Pulmonary artery endothelial cell (primary cell): Measurements from ENCODE around the gene TRPC4AP. TPM values are rescaled to one million over a fixed set of nuclear protein-coding genes. Genes with fewer than 3 reads are reported as not detected.
"Not testable (repeated sequence)": the region's sequence is repeated elsewhere in the genome, so short reads cannot be mapped to it uniquely, and the experiment has no call there.

Experiments used
- DNase-seq: peaks from one replicate; pipeline ENCODE4 v3.0.0-alpha.2; 2011; ENCODE audit warnings: low read depth, low spot score
- total RNA-seq: library from RNA; depleted of rRNA; stranded (reverse); fragments of >200 nt; gene quantifications from 2 replicates; pipeline ENCODE4 v1.2.3, GENCODE V29; 2014

Gene TRPC4AP, protein sequence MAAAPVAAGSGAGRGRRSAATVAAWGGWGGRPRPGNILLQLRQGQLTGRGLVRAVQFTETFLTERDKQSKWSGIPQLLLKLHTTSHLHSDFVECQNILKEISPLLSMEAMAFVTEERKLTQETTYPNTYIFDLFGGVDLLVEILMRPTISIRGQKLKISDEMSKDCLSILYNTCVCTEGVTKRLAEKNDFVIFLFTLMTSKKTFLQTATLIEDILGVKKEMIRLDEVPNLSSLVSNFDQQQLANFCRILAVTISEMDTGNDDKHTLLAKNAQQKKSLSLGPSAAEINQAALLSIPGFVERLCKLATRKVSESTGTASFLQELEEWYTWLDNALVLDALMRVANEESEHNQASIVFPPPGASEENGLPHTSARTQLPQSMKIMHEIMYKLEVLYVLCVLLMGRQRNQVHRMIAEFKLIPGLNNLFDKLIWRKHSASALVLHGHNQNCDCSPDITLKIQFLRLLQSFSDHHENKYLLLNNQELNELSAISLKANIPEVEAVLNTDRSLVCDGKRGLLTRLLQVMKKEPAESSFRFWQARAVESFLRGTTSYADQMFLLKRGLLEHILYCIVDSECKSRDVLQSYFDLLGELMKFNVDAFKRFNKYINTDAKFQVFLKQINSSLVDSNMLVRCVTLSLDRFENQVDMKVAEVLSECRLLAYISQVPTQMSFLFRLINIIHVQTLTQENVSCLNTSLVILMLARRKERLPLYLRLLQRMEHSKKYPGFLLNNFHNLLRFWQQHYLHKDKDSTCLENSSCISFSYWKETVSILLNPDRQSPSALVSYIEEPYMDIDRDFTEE
- 85.0 and 86.1 TPM in 2 replicates for total RNA-seq

DNA sequence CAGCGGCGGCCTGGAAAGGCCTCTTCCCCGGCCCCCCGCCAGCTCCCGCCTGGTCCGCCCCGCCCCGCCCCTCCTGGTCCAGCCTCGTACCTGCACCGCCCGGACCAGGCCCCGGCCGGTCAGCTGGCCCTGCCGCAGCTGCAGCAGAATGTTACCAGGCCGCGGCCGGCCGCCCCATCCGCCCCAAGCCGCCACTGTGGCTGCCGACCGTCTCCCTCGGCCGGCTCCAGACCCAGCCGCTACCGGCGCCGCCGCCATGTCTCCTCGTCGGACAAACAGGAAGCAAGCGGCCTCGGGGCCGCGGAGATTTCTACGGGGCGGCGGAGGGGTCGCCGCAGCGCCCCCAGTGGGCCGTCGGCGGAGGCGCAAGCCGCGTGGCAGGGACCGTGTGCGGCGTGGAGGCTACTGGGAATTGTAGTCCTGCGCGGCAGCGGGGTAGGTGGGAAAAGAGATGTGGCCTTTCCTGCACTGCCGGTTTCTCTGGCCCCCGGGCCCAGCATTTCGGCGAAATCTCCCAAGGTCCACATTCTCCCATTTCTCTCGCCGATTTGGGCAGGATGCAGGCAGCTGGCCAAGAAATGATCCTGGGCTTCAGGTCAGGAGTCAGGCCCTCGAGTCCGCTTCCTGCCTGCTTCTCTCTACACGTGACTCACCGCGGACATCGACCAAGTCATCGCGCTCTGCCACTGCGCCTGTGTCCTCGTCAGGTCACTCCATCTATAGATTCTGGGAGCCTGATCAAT, at the start of gene TRPC4AP:
TRPC4AP (minus strand) TSS at position 284 of the 743 bp plus-strand sequence; CDS start at position 258, 26 bp downstream.
- DNase-seq: peak; percentile 60

DNA sequence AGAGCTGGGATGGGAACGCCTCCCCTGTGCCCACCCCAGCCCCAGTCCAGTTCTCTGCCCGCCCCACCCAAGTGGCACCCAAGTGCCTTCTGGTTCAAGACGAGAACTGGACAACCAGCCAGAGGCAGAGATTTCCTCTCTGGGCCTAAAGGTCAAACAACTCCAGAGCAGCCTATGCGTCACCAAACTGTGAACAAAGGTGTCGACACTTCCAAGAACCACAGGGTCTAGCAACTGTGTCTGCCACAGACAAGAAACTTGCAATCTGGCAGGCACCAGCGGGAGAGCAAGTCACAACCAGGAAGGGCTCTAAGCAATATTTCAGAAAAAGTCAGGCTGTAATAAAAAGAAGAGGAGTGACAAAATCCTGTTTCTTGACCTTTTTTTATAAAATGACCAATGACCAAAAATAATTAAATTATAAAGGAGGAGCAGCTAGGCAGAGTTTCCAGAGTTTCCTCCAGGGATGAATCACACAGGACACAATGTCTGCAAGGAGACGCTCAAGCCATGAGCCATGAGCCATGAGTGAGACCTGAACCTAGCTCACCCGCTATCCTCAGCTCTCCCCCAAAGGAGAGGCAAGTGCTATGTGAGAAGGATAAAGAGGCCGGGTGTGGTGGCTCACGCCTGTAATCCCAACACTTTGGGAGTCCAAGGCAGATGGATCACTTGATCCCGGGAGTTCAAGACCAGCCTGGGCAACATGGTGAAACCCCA, 43.4 kb upstream of the TRPC4AP start:
- DNase-seq: peak; percentile 77

DNA sequence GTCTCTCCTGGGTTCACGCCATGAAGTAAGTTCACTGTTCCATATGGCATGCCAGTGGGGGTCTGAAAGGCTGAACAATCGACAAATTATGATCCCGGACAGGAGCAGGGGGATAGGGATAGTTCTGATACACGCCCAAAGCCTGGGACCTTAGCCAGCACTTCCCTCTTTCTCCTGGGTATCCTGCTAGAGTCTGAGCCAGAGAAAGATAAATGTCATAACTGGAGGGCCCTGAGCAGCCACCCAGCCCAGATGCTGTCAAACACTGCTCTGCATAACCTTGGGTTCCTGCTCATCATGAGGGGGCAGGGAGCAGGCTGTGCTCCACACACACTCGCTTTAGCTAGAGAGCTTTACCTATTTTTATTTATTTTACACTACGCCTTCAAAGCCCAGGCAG, 42.3 kb upstream of the TRPC4AP start:
- DNase-seq: no peak

DNA sequence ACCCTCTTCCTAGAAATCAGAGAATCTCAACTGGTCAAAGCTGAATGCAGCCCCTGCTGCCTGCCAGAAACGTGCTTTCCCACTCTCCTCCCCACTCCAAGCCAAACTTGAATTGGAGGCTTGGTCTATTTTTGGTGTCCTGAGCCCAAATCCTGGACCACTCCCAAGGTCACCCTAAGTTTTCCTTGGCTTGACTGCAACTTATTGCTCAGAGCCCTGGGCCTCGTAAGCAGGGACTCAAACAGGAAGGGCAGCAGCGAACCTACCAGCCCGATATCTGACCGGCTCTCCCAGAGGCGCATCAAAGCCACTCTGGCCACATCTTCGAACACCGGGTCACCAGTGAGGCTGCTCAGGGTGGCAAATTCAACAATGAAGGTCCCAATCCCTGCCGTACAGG, 41.9 kb upstream of the TRPC4AP start:
- no peak for DNase-seq

DNA sequence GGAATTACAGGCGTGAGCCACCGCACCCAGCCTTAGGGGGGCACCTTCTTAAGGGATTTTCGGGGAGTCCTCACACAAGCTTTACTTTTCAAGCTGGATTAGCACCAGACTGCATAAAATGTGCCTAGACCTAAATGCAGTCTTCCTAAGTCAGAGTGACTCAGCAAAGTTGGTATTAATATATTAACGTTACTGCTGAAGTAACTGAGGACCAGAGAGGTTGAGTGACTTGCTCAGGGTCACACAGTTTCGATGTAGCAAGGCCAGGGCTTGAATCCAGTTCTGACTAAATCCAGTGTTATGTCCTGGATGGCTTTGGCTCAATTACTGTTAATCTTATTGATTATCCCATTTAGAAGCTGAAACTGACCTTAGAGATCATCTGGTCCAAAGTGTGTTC, 41.1 kb upstream of the TRPC4AP start:
- no peak for DNase-seq

DNA sequence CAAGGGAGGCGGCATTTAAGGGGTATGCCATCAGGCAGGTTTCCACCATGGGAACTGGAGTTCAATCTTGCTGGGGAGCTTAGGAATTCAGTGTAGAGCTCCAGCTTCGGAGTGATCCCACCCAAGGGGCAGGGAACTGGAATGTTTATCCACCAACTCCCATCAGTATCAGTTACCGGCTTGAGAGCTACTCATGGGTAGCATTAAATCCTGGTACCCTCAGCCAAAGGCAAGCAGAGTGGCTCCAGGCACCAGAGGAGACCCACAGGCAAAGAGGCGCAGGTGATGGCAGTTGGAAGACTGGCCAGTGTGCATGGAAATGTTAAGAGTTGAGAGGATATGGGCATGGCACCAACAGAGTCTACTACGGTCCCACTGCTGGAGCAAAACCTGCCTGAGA, 40.4 kb upstream of the TRPC4AP start:
- DNase-seq: no peak

DNA sequence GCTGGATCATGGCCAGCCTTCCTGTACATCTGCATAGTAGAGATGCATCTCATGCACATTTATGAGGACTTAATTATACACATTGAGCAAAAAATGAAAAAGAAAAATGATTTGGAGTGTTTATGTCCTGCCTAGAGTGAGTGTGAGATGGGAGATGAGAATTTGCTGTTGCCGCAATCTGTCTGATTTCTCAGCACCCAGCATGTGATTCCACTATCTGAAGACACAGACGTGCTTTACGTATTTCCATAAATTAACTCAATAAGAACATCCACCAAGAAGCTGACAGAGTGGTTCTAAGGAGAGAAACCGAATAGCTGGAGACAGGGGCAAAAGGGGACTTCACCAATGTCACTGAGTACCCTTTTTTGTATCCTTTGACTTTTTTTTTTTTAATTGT, 39.3 kb upstream of the TRPC4AP start:
- no peak for DNase-seq

DNA sequence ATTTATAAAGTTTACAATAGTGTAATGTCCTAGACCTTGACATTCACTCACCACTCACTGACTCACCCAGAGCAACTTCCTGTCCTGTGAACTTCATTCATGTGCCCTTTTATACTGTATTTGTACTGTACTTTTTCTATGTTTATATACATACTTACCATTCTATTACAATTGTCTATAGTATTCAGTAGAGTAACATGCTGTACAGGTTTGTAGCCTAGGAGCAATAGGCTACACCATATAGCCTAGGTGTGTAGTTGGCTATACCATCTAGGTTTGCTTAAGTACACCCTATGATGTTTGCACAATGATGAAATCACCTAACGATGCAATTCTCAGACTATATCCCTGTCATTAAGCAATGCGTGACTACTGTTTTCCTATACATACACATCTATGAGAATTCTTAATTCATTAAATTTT, 37.1 kb upstream of the TRPC4AP start:
- peak; percentile 29 for DNase-seq

DNA sequence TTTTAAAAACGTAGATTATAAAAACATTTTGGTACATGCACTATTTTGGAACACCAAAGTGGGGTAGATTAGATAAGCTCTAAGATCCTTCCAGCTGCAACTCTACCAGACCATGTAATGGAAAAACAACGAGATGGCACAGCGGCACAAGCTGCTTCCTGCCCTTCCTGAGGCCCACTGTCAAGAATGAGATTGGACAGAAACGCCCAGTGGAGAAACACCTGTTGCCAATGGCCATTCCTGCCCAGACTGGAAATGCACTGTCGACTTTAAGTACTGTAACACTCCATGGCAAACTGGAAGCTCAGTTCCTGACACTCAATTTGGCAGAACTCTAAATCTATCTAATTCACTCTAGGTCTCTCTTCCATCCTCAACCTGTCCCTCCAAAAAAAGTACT, 33.1 kb upstream of the TRPC4AP start:
- DNase-seq: no peak

DNA sequence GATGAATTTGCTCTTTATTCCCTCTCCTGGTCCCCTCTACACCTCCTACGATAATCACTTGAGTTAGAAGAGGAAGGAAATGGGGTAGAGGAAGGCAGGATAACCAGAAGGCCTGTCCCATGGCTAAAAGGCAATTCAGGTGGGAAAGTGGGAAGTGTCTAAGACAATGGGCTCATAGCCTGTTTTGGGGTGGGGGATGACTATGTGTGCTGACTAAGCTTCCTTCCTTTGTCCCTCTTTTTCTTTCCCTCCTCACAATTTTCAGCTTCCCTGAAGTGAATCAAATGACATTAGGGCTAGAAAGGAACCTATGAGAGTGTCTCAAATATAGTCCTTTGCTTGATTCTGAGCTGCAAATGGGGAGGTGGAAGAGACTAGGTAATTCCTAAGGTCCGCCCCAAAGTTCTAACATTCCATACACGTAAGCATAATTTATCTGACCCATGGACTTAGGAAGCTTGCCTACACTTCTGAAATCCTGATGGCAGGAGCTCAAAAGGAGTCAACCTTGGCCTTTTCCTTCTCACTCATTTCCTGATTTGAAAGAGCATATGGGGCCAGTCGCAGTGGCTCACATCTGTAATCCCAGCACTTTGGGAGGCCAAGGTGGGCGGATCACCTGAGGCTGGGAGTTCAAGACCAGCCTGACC, 30.3 kb upstream of the TRPC4AP start:
- peak; percentile 27 for DNase-seq

DNA sequence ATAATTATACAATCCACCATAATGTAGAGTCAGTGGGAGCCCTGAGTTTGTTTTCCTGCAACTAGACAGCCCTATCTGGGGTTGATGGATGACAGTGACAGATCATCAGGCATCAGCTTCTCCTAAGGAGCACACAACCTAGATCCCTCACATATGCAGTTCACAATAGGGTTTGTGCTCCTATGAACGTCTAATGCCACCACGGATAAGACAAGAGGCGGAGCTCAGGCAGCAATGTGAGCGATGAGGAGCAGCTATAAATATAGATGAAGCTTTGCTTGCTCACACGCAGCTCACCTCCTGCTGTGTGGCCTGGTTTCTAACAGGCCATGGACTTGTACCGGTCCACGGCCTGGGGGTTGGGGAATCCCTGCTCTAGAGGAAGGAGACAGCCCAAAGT, 28.6 kb upstream of the TRPC4AP start:
- DNase-seq: no peak

DNA sequence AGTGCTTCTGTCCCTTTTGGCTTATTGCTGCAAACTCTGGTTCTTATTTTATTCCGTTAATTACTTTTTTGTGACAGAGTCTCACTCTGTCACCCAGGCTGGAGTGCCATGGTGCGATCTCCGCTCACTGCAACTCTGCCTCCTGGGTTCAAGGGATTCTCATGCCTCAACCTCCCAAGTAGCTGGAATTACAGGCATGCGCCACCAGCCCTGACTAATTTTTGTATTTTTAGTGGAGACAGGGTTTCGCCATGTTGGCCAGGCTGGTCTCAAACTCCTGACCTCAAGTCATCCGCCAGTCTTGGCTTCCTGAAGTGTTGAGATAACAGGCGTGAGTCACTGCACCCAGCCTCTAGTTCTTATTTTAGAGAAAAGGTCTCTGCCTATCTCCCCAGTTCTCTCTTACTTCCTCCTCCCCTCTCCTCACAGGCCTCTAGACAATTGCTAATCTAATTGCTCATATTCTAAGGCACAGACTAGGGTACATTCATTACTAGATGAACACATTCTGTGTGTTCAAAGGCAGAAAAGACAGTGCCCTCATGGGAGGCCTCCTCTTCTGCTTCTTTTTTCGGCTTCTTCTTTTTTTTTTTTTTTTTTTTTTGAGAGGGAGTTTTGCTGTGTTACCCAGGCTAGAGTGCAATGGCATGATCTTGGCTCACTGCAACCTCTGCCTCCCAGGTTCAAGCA, 27.6 kb upstream of the TRPC4AP start:
- peak; percentile 74 for DNase-seq

DNA sequence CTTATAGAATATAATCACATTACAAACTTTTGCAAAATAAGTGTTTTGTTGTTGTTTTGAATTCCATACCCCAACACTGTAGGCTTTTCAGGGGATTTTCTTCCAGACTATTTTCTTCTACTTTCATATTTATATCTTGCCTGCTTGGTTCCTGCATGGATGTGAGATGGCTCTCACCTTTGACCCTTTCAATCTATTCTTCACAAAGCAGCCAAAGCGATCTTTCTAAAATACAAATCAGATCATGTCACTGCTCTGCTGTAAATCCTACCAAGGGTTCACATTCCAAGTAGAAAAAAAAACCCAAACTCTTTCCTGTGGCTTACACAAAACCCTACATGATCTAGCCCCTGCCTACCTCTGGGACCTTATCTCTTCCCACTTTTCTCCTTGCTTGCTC, 25.0 kb upstream of the TRPC4AP start:
- DNase-seq: no peak

DNA sequence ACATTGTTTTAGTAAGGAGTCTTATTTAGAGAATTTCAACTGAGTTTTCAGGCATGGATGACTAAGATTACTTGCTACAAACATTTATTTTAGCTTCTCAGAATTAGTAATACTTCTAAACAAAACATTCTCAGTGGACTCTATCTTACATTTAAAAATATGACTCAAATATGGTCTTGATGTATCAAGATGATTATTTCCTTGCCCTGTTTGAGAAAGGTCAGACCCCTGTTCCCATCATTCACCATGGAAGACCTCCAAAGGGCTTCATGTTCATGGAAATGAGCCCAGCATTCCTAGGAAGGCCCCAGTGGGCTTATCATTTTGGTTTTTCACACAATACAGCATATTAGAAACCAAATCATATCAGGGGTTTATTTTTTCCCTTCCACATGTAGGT, 24.6 kb upstream of the TRPC4AP start:
- no peak for DNase-seq

DNA sequence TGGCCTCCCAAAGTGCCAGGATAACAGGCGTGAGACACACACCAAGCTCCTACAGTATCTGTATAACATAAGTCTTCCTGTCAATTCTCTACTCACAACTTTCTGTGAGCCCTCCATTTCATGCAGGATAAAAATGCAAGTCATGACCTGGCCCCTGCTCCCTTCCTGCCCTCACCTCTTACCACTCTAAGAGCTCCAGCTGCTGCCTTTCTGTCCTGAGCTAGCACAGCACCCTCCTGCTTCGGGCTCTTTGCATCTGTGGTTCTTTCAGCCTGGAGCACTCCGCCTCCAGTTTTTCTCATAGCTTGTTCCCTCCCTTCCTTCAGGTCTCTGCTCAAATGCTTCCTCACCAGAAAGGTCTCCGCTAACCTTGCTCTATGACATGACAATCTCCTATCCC, 23.7 kb upstream of the TRPC4AP start:
- no peak for DNase-seq

DNA sequence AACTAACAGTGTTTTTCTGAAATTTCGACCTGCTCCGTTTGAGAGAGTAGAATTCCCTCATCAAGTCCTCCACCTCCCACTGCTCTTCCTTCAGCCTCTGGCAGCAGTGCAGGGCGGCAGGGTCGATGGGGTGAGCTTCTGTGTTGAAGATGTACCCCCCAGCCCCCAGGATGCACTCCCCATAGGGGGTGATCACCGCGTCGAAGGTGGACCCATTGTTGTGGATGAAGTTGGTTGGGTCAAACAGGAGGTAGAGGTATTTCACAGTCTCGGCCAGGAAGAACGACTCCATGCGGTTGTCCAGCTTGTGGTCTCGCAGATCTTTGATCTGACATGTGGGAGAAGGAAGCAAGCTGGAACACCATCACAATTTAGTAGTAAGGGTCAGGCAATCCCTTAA, 23.0 kb upstream of the TRPC4AP start:
- no peak for DNase-seq

DNA sequence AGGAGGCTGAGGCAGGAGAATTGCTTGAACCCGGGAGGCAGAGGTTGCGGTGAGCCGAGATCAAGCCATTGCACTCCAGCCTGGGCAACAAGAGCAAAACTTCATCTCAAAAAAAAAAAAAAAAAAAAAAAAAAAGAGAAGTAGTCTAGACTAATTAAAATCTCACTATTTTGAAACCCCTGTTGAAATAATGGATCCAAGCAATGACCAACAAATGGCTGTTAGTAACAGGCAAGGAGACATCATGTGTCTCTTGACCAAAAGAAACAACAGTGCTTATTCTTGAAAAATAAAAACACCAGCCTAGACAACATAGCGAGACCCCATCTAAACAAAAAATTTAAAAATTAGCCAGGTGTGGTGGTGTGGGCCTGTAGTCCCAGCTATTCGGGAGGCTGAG, 19.7 kb upstream of the TRPC4AP start:
- not testable (repeated sequence) for DNase-seq

DNA sequence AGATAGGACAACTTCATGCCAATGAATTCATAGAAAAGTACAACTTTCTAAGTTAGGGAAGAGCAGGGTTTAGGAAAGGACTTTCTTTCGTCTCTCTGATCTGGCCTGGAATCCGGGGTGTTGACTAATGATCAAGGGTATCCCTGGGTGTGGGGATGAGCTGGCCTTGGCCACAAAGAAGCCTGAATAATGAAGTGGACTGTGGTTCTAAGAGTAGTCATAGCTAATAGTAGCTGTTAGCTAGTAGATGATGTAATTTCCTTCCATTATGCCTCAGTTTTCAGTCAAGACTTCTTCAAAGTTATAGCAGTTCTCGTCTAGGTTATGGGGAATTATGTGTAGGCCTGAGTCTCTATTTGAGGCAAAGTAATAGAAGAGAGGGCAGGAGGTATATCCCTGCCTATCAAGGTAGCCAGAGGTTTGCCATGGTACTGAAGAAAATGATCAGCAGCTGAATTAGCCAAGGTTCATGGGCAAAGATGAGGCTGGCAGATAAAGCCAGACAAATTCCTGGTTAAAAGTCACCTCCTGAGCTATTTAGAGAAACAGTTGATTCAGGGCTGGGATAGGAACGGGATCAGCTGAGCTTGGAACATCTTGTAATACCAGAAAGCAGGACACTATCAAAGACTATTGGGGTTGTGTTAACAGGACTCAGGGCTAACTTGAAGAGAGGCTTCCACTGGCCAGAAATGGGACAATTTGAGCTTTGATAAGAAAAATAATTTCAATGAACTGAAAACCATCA, 18.7 kb upstream of the TRPC4AP start:
- no peak for DNase-seq

DNA sequence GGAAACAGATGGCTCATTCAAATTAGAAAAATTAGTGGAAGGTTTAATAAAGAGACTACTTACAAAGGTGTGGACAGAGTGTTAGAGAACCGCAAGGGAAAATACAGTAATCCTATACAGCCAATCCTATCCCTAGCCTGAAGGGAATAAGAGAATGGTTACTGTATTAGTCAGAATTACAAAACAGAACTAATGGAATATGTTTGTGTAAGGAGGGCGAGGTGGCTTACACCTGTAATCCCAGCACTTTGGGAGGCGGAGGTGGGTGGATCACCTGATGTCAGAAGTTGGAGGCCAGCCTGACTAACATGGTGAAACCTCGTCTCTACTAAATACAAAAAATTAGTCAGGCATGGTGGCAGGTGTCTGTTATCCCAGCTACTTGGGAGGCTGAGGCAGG, 16.3 kb upstream of the TRPC4AP start:
- DNase-seq: no peak
